DMS53 treated with DMSO at 0.1 percent for 48 hours (cell line): ENCODE results near the gene SMIM27.
"Not testable (repeated sequence)": the region's sequence is repeated elsewhere in the genome, so short reads cannot be mapped to it uniquely, and the experiment has no call there.

Experiments used
- DNase-seq: peaks from one replicate; lab custom pipeline; 2025; ENCODE audit not compliant: unreplicated experiment; lab: John Stamatoyannopoulos, UW

Gene SMIM27, protein sequence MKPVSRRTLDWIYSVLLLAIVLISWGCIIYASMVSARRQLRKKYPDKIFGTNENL

DNA sequence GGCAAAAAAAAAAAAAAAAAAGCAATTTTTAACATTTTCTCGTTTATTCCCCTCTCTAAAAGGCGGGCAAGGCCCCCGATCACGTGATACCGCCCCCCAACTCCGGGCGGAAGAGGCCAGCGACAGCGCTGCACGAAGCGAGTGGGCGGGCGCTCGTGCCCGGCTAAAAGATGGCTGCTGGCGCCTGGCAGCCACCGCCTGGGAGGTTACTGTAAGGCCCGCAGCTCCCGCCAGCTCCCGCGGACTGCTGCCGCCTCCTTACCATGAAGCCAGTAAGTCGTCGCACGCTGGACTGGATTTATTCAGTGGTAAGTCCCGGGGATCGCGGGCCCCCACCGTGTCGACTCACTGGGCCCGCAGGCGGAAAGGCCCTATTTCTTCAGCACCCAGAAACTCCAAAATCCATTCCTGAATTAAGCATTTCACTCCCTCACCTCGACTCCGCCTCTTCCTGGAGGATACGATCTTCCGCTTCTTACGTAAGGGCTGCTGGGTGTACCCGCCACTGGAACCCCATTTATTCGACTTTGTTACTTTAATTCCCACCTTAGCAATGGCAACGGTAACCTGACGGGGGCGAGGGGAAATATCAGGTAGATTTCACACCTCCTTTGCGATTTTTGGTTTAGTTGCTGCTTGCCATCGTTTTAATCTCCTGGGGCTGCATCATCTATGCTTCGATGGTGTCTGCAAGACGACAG, at the start of gene SMIM27, which contains the start of gene TOPORS:
SMIM27 (plus strand) TSS at position 156 of the 701 bp plus-strand sequence; CDS start at position 264, 108 bp downstream.
TOPORS (minus strand) TSS at position 415 of the 701 bp plus-strand sequence; CDS start at position 265, 150 bp downstream.
- peak; percentile 88 for DNase-seq

DNA sequence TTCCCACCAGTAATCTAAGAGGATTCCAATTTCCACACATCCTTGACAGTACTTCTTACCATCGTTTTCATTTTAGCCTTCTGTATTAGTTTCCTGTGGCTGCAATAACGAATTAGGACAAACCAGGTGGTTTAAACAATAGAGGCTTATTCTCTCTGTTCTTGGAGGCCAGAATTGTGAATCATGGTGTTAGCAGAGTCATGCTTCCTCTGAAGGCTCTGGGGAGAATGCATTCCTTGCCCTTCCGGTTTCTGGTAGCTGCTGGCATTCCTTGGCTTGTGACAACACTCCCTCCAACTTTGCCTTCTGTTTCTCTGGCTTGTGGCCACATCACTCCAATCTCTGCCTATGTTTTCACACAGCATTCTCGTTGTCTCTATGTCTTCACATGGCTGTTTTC, 49.7 kb upstream of the SMIM27 start:
- DNase-seq, result no peak

DNA sequence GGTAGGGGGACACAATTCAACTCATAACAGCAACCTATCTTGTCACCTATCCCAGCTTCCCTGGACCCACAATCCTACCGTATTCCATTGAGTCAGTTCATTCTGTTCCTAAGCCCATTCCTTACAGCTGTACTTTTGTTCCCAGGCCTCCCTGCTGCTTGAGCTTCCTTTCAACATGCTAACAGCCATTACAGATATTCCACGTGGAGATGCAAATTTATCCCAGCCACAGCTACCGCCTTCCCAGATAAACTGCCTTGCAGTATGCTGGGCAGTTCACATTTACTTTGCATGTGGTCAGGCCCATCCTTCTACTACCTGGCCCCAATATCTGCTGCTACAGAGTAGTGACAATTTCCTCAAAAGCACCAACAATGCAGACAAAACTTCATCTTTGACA, 49.1 kb upstream of the SMIM27 start:
- DNase-seq, result no peak

DNA sequence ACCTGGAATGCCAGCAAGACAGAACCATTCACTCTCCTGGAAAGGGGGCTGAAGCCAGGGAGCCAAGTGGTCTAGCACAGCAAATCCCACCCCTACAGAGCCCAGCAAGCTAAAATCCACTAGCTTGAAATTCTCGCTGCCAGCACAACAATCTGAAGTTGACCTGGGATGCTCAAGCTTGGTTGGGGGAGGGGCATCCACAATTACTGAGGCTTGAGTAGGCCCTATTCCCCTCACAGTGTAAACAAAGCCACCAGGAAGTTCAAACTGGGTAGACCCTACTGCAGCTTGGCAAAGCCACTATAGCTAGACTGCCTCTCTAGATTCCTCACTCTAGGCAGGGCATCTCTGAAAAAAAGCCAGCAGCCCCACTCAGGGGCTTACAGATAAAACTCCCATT, 43.4 kb upstream of the SMIM27 start:
- DNase-seq, result no peak

DNA sequence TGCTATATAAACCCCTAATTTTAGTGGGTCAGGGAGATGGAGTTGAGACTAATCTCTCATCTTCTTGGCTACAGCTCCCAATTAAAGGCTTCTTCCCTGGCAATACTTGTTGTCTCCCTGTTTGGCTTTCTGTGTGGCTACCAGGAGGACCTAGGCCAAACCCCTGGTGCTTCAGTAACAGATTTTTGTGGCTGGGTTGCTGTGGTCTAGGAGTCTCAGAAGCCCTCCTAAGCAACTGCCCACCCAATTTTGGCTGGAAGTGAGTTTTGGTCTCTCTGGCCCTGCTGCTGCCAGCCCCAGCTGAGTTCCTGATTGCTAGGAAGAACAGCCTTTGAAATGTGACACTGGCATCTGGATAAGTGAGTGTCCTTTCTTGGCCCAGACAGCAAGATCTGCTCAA, 35.9 kb upstream of the SMIM27 start:
- no peak for DNase-seq

DNA sequence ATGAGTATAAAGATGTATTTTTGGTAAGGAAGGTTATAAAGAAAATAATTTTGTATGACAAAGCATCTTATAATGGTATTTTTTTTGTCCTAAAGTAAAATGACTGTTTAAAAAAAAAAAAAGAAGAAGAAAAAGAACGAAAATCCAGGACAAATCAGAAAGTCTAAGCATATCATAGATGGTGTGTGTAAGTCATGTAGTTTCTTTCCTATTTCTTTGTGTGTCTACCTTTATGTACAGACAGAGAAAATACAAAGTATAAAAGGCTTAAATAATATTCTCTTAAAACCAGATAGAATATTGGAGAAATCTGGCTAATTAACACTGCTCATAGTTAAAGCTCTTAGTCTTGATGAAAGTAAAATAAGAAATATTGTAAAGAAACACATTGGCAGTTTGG, 33.9 kb upstream of the SMIM27 start:
- no peak for DNase-seq

DNA sequence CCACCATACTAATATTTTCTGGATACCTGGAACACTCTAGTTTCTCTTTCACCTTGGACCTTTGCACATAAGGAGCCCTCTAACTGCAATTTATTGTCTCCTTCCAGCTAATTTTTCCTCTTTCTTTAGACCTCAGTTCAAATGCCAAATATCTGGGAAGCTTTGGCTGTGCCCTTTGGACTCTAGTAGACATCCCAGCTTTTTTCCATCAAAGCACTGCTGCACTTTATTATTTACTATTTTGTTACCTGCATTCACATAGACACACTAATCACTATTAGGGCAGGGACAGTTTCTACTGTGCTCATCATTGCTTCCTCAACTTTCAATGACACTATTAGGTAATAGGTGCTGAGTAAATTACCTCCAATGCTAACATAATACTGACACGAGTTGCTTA, 28.2 kb upstream of the SMIM27 start:
- DNase-seq, result no peak

DNA sequence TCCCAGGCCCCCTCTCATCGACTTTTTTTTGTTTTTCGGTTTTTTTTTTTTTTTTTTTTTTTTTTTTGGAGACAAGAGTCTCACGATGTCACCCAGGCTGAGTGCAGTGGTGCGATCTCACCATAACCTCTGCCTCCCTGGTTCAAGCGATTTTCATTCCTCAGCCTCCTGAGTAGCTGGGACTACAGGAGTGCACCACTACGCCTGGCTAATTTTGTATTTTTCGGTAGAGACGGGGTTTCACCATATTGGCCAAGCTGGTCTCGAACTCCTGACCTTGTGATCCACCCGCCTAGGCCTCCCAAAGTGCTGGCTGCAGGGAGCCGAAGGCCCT, 27.6 kb upstream of the SMIM27 start:
- DNase-seq, result not testable (repeated sequence)

DNA sequence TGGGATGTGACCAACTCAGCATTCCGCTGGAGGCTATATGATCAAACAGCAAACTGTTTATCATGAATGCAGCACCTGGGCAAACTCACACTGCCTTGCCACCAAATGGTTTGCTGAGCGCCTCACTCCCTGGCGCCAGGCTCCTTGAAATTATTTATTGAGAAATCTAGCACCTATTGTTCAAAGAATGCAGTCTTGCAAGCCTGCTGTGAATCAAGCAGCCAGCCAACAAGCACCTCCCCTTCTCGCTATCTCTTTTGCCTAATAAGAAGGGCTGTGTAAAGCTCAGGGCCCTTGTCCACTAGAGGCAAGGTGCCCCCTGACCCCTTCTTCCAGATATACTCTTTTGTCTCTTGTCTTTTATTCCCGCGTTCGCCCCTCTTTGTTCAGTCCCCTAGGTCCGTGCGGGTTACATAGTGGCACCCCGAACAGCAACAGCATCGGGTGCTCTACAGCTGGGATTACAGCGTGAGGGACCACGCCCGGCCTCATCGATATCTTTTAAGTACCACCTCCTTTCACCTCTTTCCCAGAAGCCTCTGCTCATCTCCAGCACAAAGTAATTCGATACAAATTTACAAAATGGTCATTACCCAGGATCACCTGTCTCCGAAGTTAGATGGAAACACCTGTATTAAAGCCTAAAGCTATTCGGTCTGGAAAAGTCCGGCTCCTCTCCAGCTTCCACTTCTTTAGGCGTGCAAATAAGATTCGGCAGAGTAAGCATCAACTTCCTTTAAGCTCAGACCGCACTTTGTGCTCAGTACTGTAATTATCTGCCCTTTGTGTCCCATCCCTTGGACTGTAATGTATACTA, 27.0 kb upstream of the SMIM27 start:
- peak; percentile 25 for DNase-seq

DNA sequence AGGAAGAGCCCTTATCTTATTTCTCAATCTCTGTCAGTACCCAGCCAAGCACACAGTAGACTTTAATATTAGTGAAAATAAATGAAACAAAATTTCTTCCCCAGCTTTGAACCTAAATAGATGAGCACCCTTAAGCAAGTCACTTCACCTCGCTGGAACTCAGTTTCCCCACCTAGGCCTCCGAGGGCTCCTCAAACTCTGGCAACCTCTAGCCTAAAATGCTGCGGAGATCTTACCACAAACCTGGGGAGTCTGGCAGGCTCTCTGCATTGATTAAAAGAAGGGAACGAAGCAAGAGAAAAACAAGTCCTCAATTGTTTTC, 26.5 kb upstream of the SMIM27 start:
- DNase-seq, result no peak

DNA sequence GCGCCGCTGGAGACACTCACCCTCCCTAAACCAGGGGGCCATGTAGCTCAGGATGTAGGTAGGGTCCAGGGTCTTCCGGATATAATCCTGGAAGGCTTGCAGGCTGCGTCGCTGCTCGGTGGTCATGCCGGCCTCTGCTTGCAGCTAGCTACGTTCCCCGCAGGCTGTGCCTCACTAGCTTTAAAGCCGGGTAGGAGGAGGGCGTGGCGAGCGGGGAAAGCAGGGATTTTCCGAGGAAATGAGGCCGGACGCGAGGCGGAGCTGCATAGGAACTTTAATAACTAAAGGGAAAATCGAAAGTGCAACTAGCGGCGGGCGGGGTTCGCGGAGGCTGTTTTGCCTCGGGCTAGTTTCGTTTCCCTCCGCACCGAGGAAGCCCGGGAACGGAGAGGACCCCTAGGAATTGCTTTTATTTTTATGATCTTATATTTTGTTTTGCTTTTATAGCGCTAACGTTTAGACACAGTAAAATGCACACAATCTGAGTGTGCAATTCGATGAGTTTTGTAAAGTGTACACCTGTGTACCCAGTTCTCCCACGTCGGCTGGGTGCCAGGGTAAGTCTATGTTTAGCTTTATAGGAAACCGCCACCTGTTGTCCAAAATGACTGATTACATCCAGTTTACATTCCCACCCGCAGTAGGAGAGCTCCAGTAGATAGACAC, 26.0 kb upstream of the SMIM27 start, which contains the start of gene RIGI:
RIGI (minus strand) TSS at position 156 of the 666 bp plus-strand sequence; CDS start at position 126, 30 bp downstream.
- peak; percentile 95 for DNase-seq

DNA sequence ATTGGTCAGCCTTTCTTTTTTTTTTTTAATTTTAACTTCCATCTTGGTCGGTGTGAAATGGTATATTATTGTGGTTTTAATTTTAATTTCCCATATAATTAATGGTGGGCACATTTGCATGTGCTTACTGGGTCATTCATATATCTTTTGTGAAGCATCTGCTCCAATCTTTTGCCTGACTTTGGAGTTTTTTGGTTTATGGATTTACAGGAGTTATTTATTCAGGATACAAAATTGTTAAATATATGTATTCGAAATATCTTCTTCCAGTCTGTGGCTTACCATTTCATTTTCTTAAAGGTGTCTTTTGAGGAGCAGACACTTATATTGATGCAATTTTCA, 25.4 kb upstream of the SMIM27 start:
- no peak for DNase-seq

DNA sequence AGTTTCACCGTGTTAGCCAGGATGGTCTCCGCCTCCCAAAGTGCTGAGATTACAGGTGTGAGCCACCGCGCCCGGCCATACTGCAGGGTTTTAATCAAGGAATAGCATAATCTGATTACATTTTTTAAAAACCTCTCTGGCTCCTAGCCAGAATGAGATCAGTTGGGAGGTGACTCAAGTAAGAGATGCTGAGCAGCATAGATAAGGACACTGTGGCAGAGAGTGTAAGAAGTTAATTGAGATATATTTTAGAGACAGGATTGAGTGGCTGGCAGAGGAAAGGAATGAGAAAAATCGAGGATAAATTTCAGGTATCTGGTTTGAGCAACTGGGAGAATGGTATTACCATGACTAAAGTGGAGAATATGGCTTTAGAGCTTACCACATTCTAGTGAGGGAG, 18.8 kb upstream of the SMIM27 start:
- DNase-seq, result no peak

DNA sequence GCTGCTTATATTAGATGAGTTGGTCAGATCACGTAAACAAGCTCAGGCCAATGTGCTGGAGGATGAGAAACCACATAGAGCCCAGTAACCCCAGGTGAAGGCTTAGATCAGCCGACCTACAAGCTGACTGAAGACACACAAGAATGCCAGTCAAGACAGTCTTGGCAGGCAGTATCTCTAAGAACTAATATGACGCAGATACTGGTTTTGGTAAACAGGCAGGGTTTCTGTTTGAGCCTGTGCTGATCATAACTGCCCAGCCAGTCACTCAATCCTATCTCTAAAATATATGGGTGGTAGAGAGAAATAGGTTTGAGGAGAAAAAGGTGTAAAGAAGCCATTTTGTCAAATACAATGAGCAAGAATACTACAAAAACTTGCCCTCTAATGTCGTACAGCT, 18.3 kb upstream of the SMIM27 start:
- DNase-seq, result no peak

DNA sequence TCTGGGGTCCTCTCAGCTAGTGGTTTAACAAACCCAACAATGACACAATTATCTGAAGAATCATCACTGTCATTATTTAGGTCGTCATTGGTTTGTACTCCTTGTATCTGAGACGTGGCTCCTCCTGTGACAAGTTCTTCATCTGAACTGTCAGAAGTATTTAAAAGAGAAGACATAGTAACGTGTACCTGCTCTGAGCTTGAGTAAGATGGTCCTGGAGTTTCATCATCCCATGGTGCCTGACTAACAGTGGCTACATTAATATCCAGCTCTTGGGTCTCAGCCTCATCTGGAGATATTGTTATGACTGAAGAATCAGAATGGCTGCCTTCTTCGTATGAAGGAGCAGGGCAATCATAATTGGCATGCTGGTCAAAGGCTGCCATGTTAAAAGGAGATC, 9.1 kb upstream of the SMIM27 start:
- no peak for DNase-seq

DNA sequence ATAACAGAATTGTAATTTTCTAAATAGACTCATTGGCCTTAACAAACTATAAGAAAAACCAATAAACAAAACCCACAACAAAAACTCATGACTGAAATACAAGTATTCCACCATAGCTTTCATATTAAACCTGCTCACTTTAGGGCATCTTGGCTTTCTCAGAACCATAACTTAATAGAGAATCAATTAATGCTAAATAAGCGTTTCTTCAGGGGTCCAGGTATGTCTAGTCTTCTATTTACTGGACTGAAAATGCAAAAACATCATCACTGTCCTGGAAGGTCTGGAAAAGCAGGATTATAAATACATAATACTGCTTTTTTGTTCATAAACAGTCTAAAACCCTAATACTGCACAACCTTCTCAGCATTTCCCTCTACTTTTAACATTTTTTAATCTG, 6.2 kb upstream of the SMIM27 start:
- no peak for DNase-seq

DNA sequence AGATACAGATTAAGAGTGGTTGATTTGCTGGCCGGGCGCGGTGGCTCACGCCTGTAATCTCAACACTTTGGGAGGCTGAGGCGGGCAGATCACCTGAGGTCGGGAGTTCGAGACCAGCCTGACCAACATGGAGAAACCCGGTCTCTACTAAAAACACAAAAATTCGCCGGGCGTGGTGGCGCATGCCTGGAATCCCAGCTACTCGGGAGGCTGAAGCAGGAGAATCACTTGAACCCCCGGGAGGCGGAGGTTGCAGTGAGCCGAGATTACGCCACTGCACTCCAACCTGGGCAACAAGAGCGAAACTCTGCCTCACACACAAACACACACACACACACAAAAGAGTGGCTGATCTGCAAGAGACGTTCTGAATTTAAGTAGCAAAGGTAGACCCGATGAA, 3.9 kb upstream of the SMIM27 start:
- DNase-seq, result not testable (repeated sequence)

DNA sequence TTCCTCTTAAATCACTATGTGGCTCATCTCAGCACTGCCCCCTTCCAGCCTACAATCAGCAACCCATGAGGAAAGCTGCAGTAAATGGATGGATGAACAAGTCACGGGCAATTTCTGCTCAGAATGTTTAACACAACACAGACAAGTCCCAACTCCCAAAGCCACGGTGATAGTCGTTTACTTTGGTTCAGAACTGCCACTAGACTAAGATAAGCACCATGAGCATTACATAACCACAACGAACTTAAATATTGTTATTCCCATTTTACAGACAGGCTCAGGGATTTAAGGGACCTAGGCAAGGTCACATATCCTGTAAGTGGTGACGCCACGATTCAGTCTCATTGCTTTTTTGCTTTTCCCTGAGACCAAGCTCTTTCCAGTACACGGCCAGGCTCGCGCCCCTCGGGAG, 2.0 kb upstream of the SMIM27 start:
- peak; percentile 10 for DNase-seq

DNA sequence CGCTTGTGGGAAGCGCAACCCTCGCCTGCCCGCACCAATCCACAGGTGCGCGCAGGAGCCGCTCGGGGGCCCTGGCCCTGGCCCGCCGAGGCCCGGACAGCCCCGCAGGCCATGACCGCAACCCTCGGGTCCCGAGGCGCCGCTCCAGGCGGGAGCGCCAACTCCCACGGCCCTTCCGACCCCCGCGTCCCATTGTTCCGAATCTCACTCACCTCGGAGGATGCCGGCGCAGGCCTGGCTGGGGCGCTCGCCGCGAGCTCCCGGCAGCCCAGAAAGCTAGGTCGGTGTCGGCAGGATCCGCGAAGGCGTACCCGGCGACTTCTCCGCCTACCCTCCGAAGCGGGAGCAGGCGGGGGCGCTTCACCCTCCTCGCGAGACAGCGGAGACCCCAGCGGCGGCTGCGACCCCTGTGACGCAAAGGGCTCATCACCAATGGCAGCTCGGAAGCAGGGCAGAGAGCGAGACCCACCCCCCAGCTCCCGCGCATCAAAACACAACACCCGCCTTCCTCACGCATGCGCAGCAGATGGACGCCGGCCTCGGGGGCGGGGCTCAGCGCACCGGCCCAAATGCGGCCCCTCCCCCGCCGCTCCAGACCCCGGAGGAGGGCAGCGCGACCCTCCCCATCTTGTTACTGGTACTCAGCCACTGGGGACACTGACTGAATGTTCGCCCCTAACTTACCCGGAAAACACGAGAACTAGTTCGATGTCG, 1.4 kb upstream of the SMIM27 start:
- DNase-seq, result peak; percentile 72

DNA sequence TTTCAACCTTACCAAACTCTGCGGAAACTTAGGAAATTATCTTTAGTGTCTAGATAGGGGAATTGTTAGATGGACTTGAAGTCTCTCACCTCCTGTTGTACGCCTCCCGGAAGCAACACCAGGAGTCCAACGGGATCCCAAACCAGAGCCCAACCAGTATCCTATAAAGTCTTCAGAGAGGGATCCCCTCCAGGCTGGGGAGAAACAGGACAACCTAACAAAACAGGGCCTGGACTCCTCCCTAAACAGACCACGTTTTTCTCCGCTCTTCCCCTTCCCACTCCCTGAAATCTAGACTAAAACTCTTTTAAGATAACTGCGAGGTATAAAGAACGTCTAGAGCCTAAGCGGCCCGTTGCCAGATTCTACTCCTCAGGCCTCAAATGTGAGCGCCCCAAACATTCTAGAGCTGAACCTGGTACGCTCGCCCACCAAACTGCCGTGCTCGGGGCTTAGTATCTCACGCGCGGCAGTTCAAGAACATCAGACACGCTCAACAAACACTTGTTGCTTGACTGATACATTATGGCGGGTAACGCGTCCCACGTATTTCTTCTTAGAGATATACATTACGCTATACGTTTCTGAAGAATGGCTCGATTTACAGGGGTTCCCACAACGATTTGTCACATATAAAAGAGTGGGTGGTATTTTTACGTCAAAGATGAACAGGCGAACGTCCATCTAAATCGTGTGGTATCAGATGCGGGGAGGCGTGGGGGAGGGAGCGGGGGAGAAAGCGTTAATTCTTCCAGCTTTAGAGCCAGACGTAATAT, 663 bp upstream of the SMIM27 start:
- peak; percentile 72 for DNase-seq

DNA sequence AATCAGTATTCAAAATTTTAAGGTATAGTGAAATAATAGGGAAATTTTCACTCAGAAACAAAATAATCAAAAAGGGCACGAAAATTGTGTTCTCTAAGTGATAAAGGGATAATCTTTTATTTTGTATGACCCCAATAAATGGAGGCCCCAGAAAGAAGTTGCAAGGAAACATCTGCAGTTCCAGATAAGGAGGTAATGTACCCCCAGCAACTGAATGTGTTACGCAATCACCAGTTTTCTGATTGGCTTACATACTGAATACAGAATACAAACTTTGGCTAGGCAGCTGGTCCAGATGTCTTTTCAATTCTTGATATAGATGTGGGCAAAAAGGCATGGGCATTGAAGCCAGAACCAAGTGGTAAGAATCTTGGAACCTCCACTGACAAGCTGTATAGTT, 2.0 kb downstream of the SMIM27 start:
- no peak for DNase-seq
